ENCODE measurements around the gene IL1B.

Gene IL1B

DNA sequence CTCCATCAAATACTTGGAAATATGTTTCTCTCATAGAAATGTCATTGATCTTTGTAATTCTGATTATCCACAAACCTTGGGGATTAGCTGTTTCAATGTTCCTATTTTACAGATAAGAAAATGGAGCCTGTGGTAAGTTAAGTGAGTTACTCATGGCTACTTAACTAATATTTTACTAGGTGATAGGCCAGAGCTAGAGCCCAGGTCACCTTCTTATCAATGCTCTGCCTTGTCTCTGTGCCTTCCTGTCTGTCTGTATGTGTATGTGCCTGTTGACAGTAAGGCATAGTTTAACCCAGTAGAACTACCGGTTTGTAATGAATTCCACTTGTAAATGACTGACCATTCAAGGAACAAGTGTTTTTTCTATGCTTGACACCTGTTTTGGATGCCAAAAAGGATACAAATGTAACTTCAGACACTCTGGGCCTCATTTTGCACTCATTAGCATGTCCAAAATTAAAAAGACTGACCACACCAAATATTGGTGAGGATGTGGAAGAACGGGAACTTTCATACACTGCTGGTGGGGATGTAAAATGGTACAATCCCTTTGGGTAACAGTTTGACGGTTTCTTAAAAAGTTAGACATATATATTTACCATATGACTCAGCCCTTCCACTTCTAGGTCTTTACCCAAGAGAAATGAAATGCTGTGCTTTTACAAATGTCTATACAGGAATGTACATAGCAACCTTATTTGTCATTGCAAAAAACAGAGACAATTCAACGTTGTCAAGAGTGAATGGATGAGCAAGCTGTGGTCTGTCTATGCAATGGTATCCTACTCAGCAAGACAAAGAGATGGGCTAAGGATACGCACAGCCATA is 32.7 kb downstream of the IL1B start:
- TF ChIP-seq SUZ12 (IDR thresholded peaks at IDR 0.05; ENCODE audit: extremely low read depth, insufficient read depth, insufficient read length), result no peak
- no peak for TF ChIP-seq YY1 (IDR thresholded peaks at IDR 0.05; ENCODE audit: insufficient read depth, insufficient read length)
- TF ChIP-seq ZNF274 (IDR thresholded peaks at IDR 0.05; ENCODE audit: low read depth, low read length), result no peak
- Histone ChIP-seq H3K4me3 (ENCODE audit: insufficient read length, low read depth) (no peak overlapping the region), H3K9ac (ENCODE audit: insufficient read length, low read depth) (no peak overlapping the region), H3K9me3 (ENCODE audit: insufficient read depth, low read length) (peaks cover 5% of the 10 kb centered on the region; the same call in 1 of the 2 replicates), H3K36me3 (ENCODE audit: insufficient read depth, insufficient read length, low read length) (no peaks in the 10 kb centered on the region), H3K4me1 (ENCODE audit: insufficient read depth, insufficient read length) (peaks cover 4% of the 10 kb centered on the region), H3K27me3 (ENCODE audit: insufficient read depth, insufficient read length) (no peaks in the 10 kb centered on the region)
- no peak for DNase-seq (ENCODE audit: low read depth, low spot score)

DNA sequence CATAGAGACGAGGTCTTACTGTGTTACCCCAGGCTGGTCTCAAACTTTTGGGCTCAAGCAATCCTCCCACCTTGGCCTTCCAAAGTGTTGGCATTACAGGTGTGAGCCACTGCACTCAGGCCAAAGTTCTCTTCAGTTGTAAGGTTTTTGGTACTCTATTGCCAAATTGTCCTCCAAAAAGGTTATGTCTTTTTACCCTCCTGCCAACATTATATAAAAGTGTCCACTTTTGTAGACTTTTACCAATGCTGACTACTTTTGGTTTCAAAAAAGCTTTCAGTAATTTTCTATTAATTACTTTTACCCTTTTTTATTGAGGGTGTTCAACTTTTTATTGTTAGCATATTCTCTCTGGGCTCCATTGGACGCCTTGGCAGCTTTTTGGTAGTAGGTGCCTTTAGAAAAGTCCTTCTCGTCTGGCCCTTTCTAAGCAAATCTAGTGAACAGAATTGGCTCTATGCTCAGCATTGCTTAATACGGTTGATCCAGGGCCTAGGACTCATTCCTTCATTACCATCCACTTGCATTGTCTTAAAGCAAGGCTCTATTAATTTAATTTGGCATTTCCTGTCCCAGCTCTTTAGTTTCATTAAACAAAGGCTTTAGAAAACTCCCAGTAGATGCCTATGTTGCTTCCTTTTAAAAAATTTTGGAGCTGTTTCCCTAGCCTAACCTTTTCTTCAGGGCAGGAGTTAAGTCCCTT is 35.5 kb downstream of the IL1B start:
- DNase-seq (ENCODE audit: low read depth, low spot score), result no peak
- Histone ChIP-seq H3K4me3 (ENCODE audit: insufficient read length, low read depth) (no peak overlapping the region), H3K9me3 (ENCODE audit: insufficient read depth, low read length) (no peaks in the 10 kb centered on the region), H3K36me3 (ENCODE audit: insufficient read depth, insufficient read length, low read length) (no peaks in the 10 kb centered on the region), H3K4me1 (ENCODE audit: insufficient read depth, insufficient read length) (peaks cover 4% of the 10 kb centered on the region), H3K27me3 (ENCODE audit: insufficient read depth, insufficient read length) (no peaks in the 10 kb centered on the region), H3K9ac (ENCODE audit: insufficient read length, low read depth) (no peak overlapping the region)
- TF ChIP-seq YY1 (IDR thresholded peaks at IDR 0.05; ENCODE audit: insufficient read depth, insufficient read length) (no peak), ZNF274 (IDR thresholded peaks at IDR 0.05; ENCODE audit: low read depth, low read length) (no peak), SUZ12 (IDR thresholded peaks at IDR 0.05; ENCODE audit: extremely low read depth, insufficient read depth, insufficient read length) (no peak)

DNA sequence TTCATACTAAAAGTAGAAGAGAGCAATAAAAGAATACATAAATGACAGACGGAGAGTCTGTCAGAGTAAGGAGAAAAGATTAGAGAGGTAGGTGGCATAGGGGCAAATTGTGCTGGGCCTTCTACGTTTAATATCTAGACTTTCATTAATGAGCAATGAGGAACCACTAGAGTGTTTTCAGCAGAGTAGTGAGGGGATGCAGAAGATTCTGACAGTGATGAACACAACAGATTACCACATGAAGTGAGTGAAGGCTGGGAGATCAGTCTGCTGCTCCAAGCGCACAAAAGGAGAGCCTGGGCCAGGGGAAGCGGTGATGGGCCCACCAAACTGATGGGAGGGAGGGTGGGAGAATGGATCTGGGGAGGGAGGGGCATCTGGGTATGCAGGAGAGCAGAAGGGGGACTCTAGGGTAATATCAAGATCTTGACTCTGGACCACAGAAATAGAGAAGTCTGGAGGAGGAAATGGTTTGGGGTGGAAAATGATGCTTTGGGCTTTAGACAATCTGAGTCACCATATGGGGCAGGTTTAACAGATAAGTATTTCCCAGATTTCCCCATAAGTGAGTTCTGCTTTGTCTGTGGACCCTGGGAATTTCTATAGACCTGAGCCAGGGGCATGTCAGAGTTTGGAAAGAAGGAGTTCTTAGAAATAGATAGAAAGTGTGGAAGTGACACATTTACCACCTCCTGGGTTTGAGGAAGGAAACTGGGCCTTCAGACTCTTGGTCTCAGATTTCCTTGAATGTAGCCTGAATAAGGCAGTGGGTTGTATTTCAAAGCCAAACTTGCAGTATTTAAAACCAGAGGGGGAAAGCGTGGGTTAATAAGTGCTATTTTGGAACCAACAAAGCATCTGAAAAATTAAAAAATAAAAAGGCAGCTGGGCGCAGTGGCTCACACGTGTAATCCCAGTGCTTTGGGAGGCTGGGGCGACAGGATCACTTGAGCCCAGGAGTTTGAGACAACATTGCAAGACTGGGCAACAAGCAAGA is 37.3 kb downstream of the IL1B start:
- Histone ChIP-seq H3K9ac (ENCODE audit: insufficient read length, low read depth) (no peak overlapping the region), H3K4me1 (ENCODE audit: insufficient read depth, insufficient read length) (no peaks in the 10 kb centered on the region), H3K4me3 (ENCODE audit: insufficient read length, low read depth) (no peak overlapping the region), H3K9me3 (ENCODE audit: insufficient read depth, low read length) (no peaks in the 10 kb centered on the region), H3K27me3 (ENCODE audit: insufficient read depth, insufficient read length) (no peaks in the 10 kb centered on the region), H3K36me3 (ENCODE audit: insufficient read depth, insufficient read length, low read length) (no peaks in the 10 kb centered on the region)
- TF ChIP-seq ZNF274 (IDR thresholded peaks at IDR 0.05; ENCODE audit: low read depth, low read length), result no peak
- TF ChIP-seq SUZ12 (IDR thresholded peaks at IDR 0.05; ENCODE audit: extremely low read depth, insufficient read depth, insufficient read length), result no peak
- TF ChIP-seq YY1 (IDR thresholded peaks at IDR 0.05; ENCODE audit: insufficient read depth, insufficient read length), result no peak
- DNase-seq (ENCODE audit: low read depth, low spot score), result no peak

- TF ChIP-seq ZNF274 (IDR thresholded peaks at IDR 0.05; ENCODE audit: low read depth, low read length) (no peak), YY1 (IDR thresholded peaks at IDR 0.05; ENCODE audit: insufficient read depth, insufficient read length) (no peak), SUZ12 (IDR thresholded peaks at IDR 0.05; ENCODE audit: extremely low read depth, insufficient read depth, insufficient read length) (no peak)
- Histone ChIP-seq H3K27me3 (ENCODE audit: insufficient read depth, insufficient read length) (no peaks in the 10 kb centered on the region), H3K9ac (ENCODE audit: insufficient read length, low read depth) (no peak overlapping the region), H3K9me3 (ENCODE audit: insufficient read depth, low read length) (no peaks in the 10 kb centered on the region), H3K4me3 (ENCODE audit: insufficient read length, low read depth) (no peak overlapping the region), H3K4me1 (ENCODE audit: insufficient read depth, insufficient read length) (peaks cover 1% of the 10 kb centered on the region), H3K36me3 (ENCODE audit: insufficient read depth, insufficient read length, low read length) (no peaks in the 10 kb centered on the region)
- no peak for DNase-seq (ENCODE audit: low read depth, low spot score)
Observed at GRCh38 chr2:112796486-112796885, 40.1 kb downstream of the IL1B start.

GRCh38 chr2:112795774-112796173 is 40.8 kb downstream of the IL1B start:
- H3K9ac ChIP-seq (ENCODE audit: insufficient read length, low read depth), result no peak overlapping the region
- H3K9me3 ChIP-seq (ENCODE audit: insufficient read depth, low read length), result no peaks in the 10 kb centered on the region
- no peak for TF ChIP-seq YY1 (IDR thresholded peaks at IDR 0.05; ENCODE audit: insufficient read depth, insufficient read length)
- TF ChIP-seq SUZ12 (IDR thresholded peaks at IDR 0.05; ENCODE audit: extremely low read depth, insufficient read depth, insufficient read length), result no peak
- TF ChIP-seq ZNF274 (IDR thresholded peaks at IDR 0.05; ENCODE audit: low read depth, low read length), result no peak
- H3K4me1 ChIP-seq (ENCODE audit: insufficient read depth, insufficient read length), result peaks cover 5% of the 10 kb centered on the region
- no peaks in the 10 kb centered on the region for H3K36me3 ChIP-seq (ENCODE audit: insufficient read depth, insufficient read length, low read length)
- H3K4me3 ChIP-seq (ENCODE audit: insufficient read length, low read depth), result no peak overlapping the region
- no peaks in the 10 kb centered on the region for H3K27me3 ChIP-seq (ENCODE audit: insufficient read depth, insufficient read length)
- DNase-seq (ENCODE audit: low read depth, low spot score), result no peak

- Histone ChIP-seq H3K9ac (ENCODE audit: insufficient read length, low read depth) (no peak overlapping the region), H3K27me3 (ENCODE audit: insufficient read depth, insufficient read length) (no peaks in the 10 kb centered on the region), H3K36me3 (ENCODE audit: insufficient read depth, insufficient read length, low read length) (no peaks in the 10 kb centered on the region), H3K4me1 (ENCODE audit: insufficient read depth, insufficient read length) (peaks cover 5% of the 10 kb centered on the region), H3K9me3 (ENCODE audit: insufficient read depth, low read length) (no peaks in the 10 kb centered on the region), H3K4me3 (ENCODE audit: insufficient read length, low read depth) (no peak overlapping the region)
- no peak for DNase-seq (ENCODE audit: low read depth, low spot score)
- TF ChIP-seq ZNF274 (IDR thresholded peaks at IDR 0.05; ENCODE audit: low read depth, low read length) (no peak), YY1 (IDR thresholded peaks at IDR 0.05; ENCODE audit: insufficient read depth, insufficient read length) (no peak), SUZ12 (IDR thresholded peaks at IDR 0.05; ENCODE audit: extremely low read depth, insufficient read depth, insufficient read length) (no peak)
Observed at GRCh38 chr2:112794841-112795240, 41.7 kb downstream of the IL1B start.
